OCI-LY1 (cell line): ENCODE measurements around the gene UBE2F.

Experiments used
- H2AFZ ChIP-seq: fragments of 200-600 bp; sonication (generic), shearing (Covaris generic); 2 replicates; pipeline ENCODE4 v1.6.0; 2014; ENCODE audit warnings: antibody characterized with exemption, mild to moderate bottlenecking, low read length
- H3F3A ChIP-seq: fragments of 200-600 bp; sonication (generic), shearing (Covaris generic); 2 replicates; pipeline ENCODE4 v1.6.0; 2014; ENCODE audit warnings: mild to moderate bottlenecking, antibody characterized with exemption, low read length, moderate library complexity; ENCODE audit not compliant: insufficient read depth
- H3K27ac ChIP-seq: fragments of 200-600 bp; sonication (generic); 2 replicates; pipeline ENCODE4 v1.5.1; 2014; ENCODE audit warnings: low read length, mixed run types, mild to moderate bottlenecking, low read depth; ENCODE audit not compliant: poor library complexity, severe bottlenecking
- H3K27me3 ChIP-seq: fragments of 200-600 bp; sonication (generic); 2 replicates; pipeline ENCODE4 v1.6.0; 2014; ENCODE audit warnings: antibody characterized with exemption, mild to moderate bottlenecking, low read length, moderate library complexity; ENCODE audit not compliant: insufficient read depth
- H3K36me3 ChIP-seq: fragments of 200-600 bp; sonication (generic); 2 replicates; pipeline ENCODE4 v1.6.1; 2014; ENCODE audit warnings: mild to moderate bottlenecking, antibody characterized with exemption, low read length, moderate library complexity, mixed read lengths; ENCODE audit not compliant: insufficient read depth
- H3K4me1 ChIP-seq: fragments of 200-600 bp; sonication (generic); 2 replicates; pipeline ENCODE4 v1.5.1; 2014; ENCODE audit warnings: mild to moderate bottlenecking, low read length, moderate library complexity; ENCODE audit not compliant: insufficient read depth, severe bottlenecking
- H3K4me2 ChIP-seq: fragments of 200-600 bp; sonication (generic), shearing (Covaris generic); 2 replicates; pipeline ENCODE4 v1.6.1; 2014; ENCODE audit warnings: low read length
- H3K4me3 ChIP-seq: fragments of 200-600 bp; sonication (generic); 2 replicates; pipeline ENCODE4 v1.5.1; 2014; ENCODE audit warnings: low read length, low read depth, mild to moderate bottlenecking, mixed read lengths; ENCODE audit not compliant: poor library complexity, severe bottlenecking
- H3K79me2 ChIP-seq: fragments of 200-600 bp; shearing (Covaris generic); 2 replicates; pipeline ENCODE4 v1.6.1; 2016; ENCODE audit warnings: mixed run types, low read length, mixed read lengths; ENCODE audit not compliant: insufficient read depth
- H3K9ac ChIP-seq: fragments of 200-600 bp; sonication (generic), shearing (Covaris generic); 2 replicates; pipeline ENCODE4 v1.6.1; 2014; ENCODE audit warnings: mild to moderate bottlenecking, low read length, mixed read lengths
- H3K9me2 ChIP-seq: fragments of 200-600 bp; sonication (generic), shearing (Covaris generic); 2 replicates; pipeline ENCODE4 v1.6.1; 2014; ENCODE audit warnings: low read depth, mild to moderate bottlenecking, low read length, mixed read lengths
- H3K9me3 ChIP-seq: fragments of 200-600 bp; shearing (Covaris generic); 2 replicates; pipeline ENCODE4 v1.6.1; 2014; ENCODE audit warnings: low read length, mixed read lengths
- H4K20me1 ChIP-seq: fragments of 200-600 bp; sonication (generic), shearing (Covaris generic); 2 replicates; pipeline ENCODE4 v1.6.0; 2016; ENCODE audit warnings: mild to moderate bottlenecking, low read length; ENCODE audit not compliant: insufficient read depth
- CTCF ChIP-seq: fragments of 200-600 bp; sonication (generic), shearing (Covaris generic); IDR thresholded peaks from 2 replicates; pipeline ENCODE4 v1.5.1; 2017; ENCODE audit warnings: mild to moderate bottlenecking, antibody characterized with exemption, low read length, moderate library complexity, mixed read lengths
- EZH2 ChIP-seq: fragments of 200-600 bp; sonication (generic), shearing (Covaris generic); IDR thresholded peaks from 2 replicates; pipeline ENCODE4 v1.8.0; 2017; ENCODE audit warnings: borderline replicate concordance, mixed run types, mild to moderate bottlenecking, antibody characterized with exemption, low read length, moderate library complexity, mixed read lengths

UBE2F gene

GRCh38 chr2:237967463-237967951 is 693 bp downstream of the UBE2F start:
- Histone ChIP-seq H3K79me2 (peaks cover 11% of the 10 kb centered on the region; the same call in 1 of the 2 replicates), H3K36me3 (no peaks in the 10 kb centered on the region)

DNA sequence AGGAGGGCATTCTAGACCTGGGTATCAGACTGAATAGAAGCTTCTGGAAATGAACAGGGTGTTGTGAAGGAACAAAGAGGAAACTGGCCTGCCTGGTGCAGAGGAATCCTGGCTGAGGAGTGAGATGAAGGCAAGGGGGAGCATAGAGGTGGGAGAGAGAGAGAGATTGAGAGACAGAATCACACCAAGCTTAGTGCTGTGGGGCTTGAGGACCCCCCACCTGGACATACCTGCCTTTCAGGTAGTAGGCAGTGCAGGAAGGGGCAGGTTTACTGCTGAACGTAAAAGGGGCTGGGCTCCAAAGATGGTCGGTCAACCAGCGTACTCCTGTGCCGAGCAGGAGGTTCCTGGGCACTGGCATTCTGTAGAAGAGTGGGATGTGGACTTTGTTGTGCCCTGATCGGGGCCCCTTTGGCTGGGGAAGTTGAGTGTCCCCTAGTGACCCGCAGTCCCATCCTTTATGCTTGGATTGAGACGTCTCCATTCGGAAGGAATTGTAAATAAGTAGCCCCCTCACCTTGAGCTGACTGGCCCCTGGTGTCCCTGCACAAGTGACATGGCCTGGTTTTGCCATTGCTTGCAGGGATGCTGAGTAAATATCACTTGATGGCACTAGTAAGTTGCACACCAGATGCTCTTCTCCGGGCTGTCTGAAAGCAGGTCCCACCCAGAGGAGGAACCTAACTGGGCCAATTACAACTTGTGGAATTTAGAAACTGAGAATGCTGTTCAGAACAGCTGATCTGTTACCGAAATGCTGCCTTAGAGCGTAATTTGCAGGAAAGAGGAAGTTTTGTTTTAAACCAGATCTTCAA is 1.4 kb downstream of the UBE2F start:
- no peaks in the 10 kb centered on the region for H3K27me3 ChIP-seq
- peak overlapping the region; percentile 65; the same call in 1 of the 2 replicates for H3K9ac ChIP-seq
- peak; percentile 40; the same call in 1 of the 2 replicates for TF ChIP-seq CTCF
- no peak for TF ChIP-seq EZH2
- peak overlapping the region; percentile 83 for H3K4me3 ChIP-seq
- no peaks in the 10 kb centered on the region for H4K20me1 ChIP-seq
- no peaks in the 10 kb centered on the region for H3K36me3 ChIP-seq
- peak overlapping the region; percentile 22 for H3K27ac ChIP-seq
- H2AFZ ChIP-seq: no peak overlapping the region
- H3K4me1 ChIP-seq: peaks cover 41% of the 10 kb centered on the region
- no peaks in the 10 kb centered on the region for H3K9me2 ChIP-seq
- H3F3A ChIP-seq: no peaks in the 10 kb centered on the region
- H3K79me2 ChIP-seq: peaks cover 11% of the 10 kb centered on the region; the same call in 1 of the 2 replicates
- H3K9me3 ChIP-seq: no peaks in the 10 kb centered on the region
- peak overlapping the region; percentile 96 for H3K4me2 ChIP-seq

More at GRCh38 chr2:237967463-237967951, 693 bp downstream of the UBE2F start:
- peaks cover 41% of the 10 kb centered on the region for H3K4me1 ChIP-seq
- peak overlapping the region; percentile 83 for H3K4me3 ChIP-seq
- H4K20me1 ChIP-seq: no peaks in the 10 kb centered on the region
- peak overlapping the region; percentile 11 for H3K27ac ChIP-seq
- no peaks in the 10 kb centered on the region for H3K9me2 ChIP-seq
- H3K27me3 ChIP-seq: no peaks in the 10 kb centered on the region
- H3K9ac ChIP-seq: peak overlapping the region; percentile 65
- peaks cover 6% of the 10 kb centered on the region for H3K9me3 ChIP-seq
- TF ChIP-seq EZH2 (no peak), CTCF (no peak)
- H3K4me2 ChIP-seq: peak overlapping the region; percentile 96
- no peak overlapping the region for H2AFZ ChIP-seq
- no peaks in the 10 kb centered on the region for H3F3A ChIP-seq

- Histone ChIP-seq H3K79me2 (peaks cover 11% of the 10 kb centered on the region; the same call in 1 of the 2 replicates), H2AFZ (no peak overlapping the region), H3F3A (no peaks in the 10 kb centered on the region), H3K9me3 (no peaks in the 10 kb centered on the region), H3K27ac (no peak overlapping the region), H3K4me2 (no peak overlapping the region), H4K20me1 (no peaks in the 10 kb centered on the region), H3K27me3 (no peaks in the 10 kb centered on the region), H3K9ac (no peak overlapping the region), H3K4me3 (no peak overlapping the region), H3K4me1 (peaks cover 40% of the 10 kb centered on the region), H3K9me2 (no peaks in the 10 kb centered on the region), H3K36me3 (peaks cover 7% of the 10 kb centered on the region; the same call in 1 of the 2 replicates)
- no peak for TF ChIP-seq EZH2
- no peak for TF ChIP-seq CTCF
Observed at GRCh38 chr2:237971661-237972060, 4.8 kb downstream of the UBE2F start.
